Inflammatory macrophage (primary cell): ENCODE data around the gene CNTNAP5.

Source experiments
- DNase-seq, 2 donors: peaks; one replicate each; pipeline ENCODE4 v3.0.0-alpha.2; 2020 to 2022

CNTNAP5 gene

GRCh38 chr2:124561486-124561885 lies 536.4 kb downstream of the CNTNAP5 start:
- DNase-seq, result no peak

- no peak for DNase-seq
Observed at GRCh38 chr2:124563426-124563825, 538.3 kb downstream of the CNTNAP5 start.

DNA sequence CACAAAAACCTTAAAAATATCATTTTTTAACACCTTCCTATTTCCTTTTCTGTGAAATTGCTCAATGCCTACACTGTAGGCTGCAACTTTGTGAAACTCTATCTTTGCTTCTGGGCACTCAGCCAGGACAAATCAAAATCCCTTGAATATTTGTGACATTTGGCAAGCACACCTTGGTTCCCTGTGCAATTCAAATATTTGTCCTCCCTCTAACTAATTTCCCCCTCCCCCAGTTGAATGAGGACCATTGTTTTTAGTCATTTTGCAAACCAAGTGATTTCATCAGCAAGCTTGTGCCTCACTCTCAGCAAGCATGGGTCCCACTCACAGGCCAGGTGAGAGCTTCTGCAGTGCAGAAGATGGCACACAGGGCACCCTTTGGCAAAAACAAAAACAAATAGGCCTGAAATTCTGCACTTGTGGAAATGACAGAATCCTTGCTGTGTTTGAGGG lies 541.5 kb downstream of the CNTNAP5 start:
- DNase-seq, result no peak

DNA sequence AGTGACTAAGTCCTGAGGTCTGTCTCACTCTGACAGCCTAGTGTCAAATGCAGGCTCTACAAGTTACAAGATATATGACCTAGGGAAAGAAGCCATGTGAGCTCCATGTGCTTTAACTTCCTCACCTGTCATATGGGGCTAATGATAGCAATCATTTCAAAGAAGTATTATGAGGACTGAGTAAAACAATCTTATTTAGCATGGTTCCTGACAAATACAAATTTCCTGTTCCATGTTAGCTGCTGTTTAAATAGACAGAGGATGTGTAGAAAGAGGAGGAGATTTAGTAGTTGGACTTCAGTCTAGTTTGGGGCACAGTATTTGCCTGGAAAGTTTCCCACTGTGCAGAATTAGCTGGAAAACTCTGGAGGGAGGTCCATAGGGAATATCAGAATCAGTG lies 545.8 kb downstream of the CNTNAP5 start:
- DNase-seq, result no peak

DNA sequence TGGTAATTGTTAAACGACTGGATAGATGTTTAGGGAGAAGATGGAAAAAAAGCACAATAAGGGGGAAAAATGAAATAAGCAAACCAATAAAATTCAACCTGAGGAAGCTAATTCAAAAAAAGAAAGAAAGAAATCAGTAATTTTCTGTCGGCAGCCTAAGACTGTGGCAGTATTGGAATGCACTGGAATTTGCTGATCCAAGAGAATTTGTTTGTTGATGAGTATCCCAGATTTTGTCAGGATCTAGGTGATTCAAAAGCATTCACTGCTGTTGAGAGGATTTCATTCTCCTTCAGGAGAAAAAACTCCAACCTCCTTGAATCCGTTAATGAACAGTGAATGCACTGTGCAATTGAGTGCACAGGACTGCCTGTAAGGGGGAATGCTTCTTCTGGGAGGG lies 546.7 kb downstream of the CNTNAP5 start:
- DNase-seq, result no peak

- no peak for DNase-seq
Observed at GRCh38 chr2:124572934-124573634, 548.0 kb downstream of the CNTNAP5 start.

- no peak for DNase-seq
Observed at GRCh38 chr2:124575497-124575896, 550.4 kb downstream of the CNTNAP5 start.

- no peak for DNase-seq
Observed at GRCh38 chr2:124580263-124580662, 555.2 kb downstream of the CNTNAP5 start.

DNA sequence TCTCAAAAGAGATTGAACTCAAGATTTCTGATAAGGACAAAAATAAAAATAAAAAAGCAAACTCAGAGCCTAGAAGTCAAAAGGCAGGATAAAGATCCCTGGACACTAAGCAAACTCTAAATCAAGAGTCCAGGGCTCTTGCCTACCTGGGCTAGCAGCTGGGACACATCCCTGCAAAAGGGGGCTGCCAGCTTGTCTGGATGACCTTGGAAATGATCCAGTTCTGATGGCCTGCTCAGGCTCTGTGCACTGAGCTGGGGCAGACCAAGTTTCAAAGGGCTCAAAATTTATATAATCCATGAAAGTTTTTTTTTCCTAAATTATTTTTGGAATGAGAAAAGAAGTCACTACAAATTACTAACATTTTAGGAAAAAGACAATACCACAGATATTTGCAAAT lies 557.3 kb downstream of the CNTNAP5 start:
- no peak for DNase-seq

DNA sequence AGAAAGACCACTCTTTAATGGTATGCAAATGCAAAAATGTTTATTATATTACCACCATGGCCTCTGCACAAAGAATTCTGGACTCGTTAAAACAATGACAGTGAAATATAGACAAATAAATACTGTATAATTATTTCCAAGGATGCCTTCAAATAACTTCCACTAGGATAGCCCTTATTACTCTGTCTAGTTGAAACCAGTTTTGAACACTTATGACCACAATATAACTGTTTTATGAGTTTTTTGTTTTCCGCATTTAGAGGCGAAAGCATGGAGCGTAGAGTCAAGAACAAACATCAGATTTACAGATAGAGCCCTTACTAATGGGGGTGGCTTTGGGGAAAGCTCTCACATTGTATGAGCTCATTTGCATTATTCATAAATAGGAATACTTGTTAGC lies 559.5 kb downstream of the CNTNAP5 start:
- no peak for DNase-seq

DNA sequence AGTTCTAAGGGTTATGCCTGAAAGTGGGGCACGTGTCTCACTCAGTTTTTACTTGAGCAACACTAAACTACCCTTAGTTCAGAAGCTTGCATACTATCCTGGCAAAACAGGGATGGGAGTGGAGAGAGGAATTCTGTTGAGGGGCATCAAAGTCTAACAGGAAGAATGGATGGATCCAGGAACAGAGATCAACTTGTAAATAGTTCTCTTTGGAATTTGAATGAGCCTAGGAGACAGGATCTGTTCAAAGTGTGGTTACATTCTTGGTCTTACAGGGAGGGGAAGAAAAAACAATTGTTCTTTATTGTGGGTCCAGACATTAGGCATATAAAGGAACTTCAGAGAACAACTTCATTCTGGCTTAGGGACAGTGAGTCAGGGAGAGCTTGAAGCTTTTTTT lies 560.2 kb downstream of the CNTNAP5 start:
- DNase-seq, result no peak

- DNase-seq, result no peak
Observed at GRCh38 chr2:124586210-124586609, 561.1 kb downstream of the CNTNAP5 start.

- no peak for DNase-seq
Observed at GRCh38 chr2:124586835-124587234, 561.7 kb downstream of the CNTNAP5 start.

- no peak for DNase-seq
Observed at GRCh38 chr2:124589971-124590370, 564.9 kb downstream of the CNTNAP5 start.

- no peak for DNase-seq
Observed at GRCh38 chr2:124602759-124603158, 577.7 kb downstream of the CNTNAP5 start.

DNA sequence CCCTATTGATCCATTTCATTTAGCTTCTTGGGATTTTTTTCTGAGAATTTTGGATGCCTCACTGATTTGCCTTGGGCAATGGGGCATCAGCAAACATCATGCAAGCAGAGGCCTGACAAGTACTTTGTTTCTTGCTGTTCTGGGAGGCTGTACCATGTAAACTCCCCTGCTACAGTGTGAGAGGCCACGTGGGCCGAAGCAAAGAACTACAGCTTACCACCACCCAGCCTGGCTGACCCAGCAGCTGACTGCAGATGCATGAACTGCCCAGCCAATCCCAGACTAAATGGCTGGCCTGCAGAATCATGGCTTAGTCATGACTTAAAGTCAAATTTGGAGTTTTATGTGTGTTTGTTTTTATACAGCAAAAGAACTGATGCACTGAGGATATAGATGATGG lies 579.9 kb downstream of the CNTNAP5 start:
- no peak for DNase-seq

GRCh38 chr2:124607679-124608078 lies 582.6 kb downstream of the CNTNAP5 start:
- DNase-seq, result no peak

- no peak for DNase-seq
Observed at GRCh38 chr2:124609667-124610066, 584.6 kb downstream of the CNTNAP5 start.

GRCh38 chr2:124610141-124610540 lies 585.1 kb downstream of the CNTNAP5 start:
- DNase-seq, result no peak

GRCh38 chr2:124610866-124611265 lies 585.8 kb downstream of the CNTNAP5 start:
- DNase-seq, result no peak

DNA sequence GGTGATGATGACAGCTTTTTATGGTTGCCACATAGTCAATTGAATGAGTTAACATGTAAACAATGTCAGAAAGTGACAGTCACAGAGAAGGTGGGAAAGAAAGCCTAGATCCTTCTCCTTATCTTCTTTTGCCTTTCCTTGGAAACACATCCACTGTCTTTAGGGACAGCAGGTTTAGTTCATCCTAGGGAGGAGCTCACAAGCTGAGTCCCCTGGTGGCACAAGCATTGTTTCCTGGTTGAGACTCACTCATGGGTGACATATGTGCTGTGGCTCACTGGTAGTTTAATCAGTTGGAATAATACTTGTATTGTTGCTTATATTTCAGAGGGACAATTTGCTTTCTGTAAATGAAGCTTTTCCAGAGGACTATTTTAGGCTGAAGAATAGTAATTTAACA lies 598.5 kb downstream of the CNTNAP5 start:
- no peak for DNase-seq

DNA sequence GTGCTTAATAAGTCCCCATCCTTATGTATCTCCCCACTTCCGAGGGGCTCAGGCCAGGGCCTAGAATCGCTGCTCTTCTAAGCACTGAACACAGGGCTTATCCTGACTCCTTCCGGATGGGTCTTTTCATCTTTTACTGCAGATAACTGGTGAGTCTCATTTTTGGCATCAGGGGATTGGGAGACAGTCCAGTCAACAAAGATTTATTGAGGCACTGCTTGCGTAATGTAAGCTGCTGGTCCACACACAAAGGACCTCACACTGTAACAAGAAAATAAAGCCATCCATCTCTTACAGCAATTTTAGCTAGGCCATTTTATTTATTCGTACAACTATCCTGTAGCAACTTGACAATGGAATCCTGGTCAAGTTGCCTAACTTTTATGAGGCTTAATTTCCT lies 600.5 kb downstream of the CNTNAP5 start:
- no peak for DNase-seq

- DNase-seq, result no peak
Observed at GRCh38 chr2:124626993-124627392, 601.9 kb downstream of the CNTNAP5 start.

DNA sequence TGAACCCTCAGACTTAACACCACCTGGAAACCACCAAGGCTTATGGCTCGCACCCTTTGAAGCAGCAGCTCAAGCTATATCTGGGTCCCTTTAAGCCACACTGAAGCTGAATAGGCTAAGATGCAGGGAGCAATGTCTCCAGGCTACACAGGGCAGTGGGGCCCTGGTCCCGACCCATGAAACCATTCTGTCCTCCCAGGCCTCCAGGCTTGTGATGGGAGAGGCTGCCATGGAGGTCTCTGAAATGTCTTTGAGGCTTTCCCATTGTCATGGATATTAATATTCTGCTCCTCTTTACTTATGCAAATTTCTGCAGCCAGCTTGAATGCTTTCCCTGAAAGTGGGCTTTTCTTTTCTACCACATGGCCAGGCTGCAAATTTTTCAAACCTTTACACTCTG lies 608.7 kb downstream of the CNTNAP5 start:
- no peak for DNase-seq

DNA sequence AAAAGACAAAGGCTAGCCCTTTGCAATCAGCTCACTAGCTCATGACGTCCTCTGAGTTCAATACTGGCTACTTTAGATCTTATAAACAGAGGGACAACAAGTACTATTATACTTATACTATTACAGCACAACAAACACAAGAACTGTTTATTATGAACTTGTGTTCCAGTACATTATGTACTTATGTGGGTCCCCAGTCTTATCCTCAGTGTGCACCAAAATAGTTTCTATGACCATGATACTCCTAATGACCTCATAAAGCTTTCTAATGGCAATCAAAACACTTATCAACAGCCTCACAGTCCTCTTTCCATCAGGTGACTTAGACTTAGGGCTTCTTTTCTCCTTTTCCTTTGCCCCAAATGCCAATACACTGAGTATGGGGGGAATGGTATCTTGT lies 614.4 kb downstream of the CNTNAP5 start:
- DNase-seq, result no peak
